ENCODE data around the gene KCNQ2. TPM values are rescaled to one million over a fixed set of nuclear protein-coding genes. Genes with fewer than 3 reads are reported as not detected.
"Not testable (repeated sequence)": the region's sequence is repeated elsewhere in the genome, so short reads cannot be mapped to it uniquely, and the experiment has no call there.

KCNQ2 gene
- total RNA-seq, 1 donor from 2014 or later, result 39.5 TPM

DNA sequence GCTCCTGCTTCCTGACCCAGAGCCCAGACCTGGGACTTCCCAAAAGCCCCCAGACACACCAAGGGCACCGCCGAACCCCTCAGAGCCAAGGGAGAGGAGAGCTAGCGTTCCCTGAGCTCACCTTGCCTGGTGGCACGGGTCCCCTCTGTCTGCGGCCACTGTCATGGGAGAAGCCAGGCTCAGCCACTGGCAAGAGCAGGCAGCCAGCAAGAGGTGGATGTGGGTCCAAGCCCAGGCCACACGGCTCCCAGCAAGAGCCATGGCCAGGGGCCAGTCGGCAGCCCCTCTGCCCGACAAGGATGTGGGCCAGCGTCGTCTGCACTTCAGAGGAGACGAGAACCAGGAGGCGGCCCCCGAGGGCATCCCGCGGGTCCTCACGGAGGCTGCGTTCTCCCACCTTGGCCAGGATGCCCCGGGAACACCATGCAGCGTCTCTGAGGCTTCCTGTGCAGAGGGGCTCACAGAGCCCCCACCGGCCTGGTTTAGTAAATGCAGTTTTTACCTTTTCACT is 46.0 kb upstream of the KCNQ2 start:
- no peak overlapping the region for H3K27ac ChIP-seq
- H3K27ac Mint-ChIP-seq, result peak overlapping the region; percentile 32
- no peaks in the 10 kb centered on the region for H3K36me3 ChIP-seq
- H3K4me3 ChIP-seq, result no peak overlapping the region
- peaks cover 14% of the 10 kb centered on the region for H3F3A ChIP-seq (ENCODE audit: low read depth)
- peak; percentile 1 for DNase-seq (ENCODE audit: low spot score)
- H3K4me2 ChIP-seq, result no peak overlapping the region
- H3K4me1 ChIP-seq, result peaks cover 19% of the 10 kb centered on the region
- peaks cover 2% of the 10 kb centered on the region for H3K9me3 Mint-ChIP-seq
- peaks cover 2% of the 10 kb centered on the region for H3K27me3 Mint-ChIP-seq (ENCODE audit: insufficient read depth, low read depth)
- no peaks in the 10 kb centered on the region for H3K9me3 ChIP-seq (ENCODE audit: low read depth)
- H3K4me3 Mint-ChIP-seq, result peak overlapping the region; percentile 87
- peaks cover 8% of the 10 kb centered on the region for H3K4me1 Mint-ChIP-seq
- no peak overlapping the region for H3K9ac ChIP-seq
- TF ChIP-seq, protein P1, sequence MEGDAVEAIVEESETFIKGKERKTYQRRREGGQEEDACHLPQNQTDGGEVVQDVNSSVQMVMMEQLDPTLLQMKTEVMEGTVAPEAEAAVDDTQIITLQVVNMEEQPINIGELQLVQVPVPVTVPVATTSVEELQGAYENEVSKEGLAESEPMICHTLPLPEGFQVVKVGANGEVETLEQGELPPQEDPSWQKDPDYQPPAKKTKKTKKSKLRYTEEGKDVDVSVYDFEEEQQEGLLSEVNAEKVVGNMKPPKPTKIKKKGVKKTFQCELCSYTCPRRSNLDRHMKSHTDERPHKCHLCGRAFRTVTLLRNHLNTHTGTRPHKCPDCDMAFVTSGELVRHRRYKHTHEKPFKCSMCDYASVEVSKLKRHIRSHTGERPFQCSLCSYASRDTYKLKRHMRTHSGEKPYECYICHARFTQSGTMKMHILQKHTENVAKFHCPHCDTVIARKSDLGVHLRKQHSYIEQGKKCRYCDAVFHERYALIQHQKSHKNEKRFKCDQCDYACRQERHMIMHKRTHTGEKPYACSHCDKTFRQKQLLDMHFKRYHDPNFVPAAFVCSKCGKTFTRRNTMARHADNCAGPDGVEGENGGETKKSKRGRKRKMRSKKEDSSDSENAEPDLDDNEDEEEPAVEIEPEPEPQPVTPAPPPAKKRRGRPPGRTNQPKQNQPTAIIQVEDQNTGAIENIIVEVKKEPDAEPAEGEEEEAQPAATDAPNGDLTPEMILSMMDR (IDR thresholded peaks at IDR 0.05), result no peak
- TF ChIP-seq EZH2phosphoT487 (IDR thresholded peaks at IDR 0.05) (no peak), EZH2 (IDR thresholded peaks at IDR 0.05) (no peak)
- peaks cover 23% of the 10 kb centered on the region for H3K79me2 ChIP-seq (ENCODE audit: low read depth)
- H3K27me3 ChIP-seq, result peaks cover 24% of the 10 kb centered on the region
- no peak overlapping the region for H2AFZ ChIP-seq (replicated peaks)
- peaks cover 30% of the 10 kb centered on the region for H4K20me1 ChIP-seq (ENCODE audit: low read depth)
- peaks cover 6% of the 10 kb centered on the region for H3K36me3 Mint-ChIP-seq

DNA sequence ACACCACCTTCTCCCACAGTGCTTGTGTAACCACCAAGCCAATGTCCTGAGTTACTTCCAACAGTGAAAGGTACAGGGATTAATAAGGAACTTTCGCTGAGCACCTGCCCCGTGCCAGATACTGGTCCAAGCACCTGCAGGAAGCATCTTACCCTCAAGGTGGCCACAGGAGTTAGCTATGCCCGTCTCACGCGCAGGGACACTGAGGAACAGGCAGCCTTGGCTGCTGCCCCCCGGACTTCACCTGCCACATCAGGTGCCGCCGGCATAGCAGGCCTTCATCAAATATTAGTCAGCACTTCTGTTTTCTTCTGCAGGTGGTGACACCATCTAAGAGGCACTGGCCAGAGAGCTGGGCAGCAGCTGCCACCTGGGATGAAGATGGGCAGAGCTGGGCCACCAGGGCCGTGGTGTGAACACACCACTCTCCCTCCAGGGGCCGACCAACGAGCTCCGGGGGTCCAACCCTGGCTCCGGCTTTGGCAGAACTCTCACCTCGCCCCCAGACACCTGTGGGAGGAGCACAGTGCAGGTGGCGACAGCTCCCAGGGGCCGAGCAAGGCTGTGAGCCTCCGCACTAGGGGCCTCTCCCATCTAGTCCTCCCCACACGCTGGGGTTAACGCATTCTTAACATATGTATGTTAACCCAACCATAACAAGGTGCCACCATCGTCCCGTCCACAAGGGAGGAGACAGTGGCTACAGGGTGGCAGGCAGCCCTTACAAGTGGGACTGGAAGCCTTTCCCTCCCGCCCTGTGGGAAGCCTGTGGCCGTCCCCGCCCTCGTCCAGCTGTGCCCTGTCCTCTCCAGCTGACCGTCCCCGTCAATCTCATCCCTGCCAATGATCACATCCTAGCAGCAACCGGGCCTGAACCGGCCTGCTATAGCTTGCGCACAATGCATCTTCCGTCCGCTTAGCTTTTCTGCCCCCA is 45.2 kb upstream of the KCNQ2 start:
- Histone ChIP-seq H3K9ac (no peak overlapping the region), H4K20me1 (ENCODE audit: low read depth) (peaks cover 24% of the 10 kb centered on the region), H3K4me2 (no peak overlapping the region), H3K36me3 (no peaks in the 10 kb centered on the region), H3K79me2 (ENCODE audit: low read depth) (peaks cover 18% of the 10 kb centered on the region), H2AFZ (replicated peaks) (no peak overlapping the region), H3K9me3 (ENCODE audit: low read depth) (no peaks in the 10 kb centered on the region), H3K27me3 (peaks cover 30% of the 10 kb centered on the region), H3K4me1 (peaks cover 18% of the 10 kb centered on the region), H3K27ac (no peak overlapping the region), H3K4me3 (no peak overlapping the region), H3F3A (ENCODE audit: low read depth) (peaks cover 14% of the 10 kb centered on the region)
- peaks cover 7% of the 10 kb centered on the region for H3K9me3 Mint-ChIP-seq
- H3K27ac Mint-ChIP-seq, result peak overlapping the region; percentile 32
- H3K36me3 Mint-ChIP-seq, result peaks cover 4% of the 10 kb centered on the region
- TF ChIP-seq EZH2 (IDR thresholded peaks at IDR 0.05), result no peak
- no peak for TF ChIP-seq EZH2phosphoT487 (IDR thresholded peaks at IDR 0.05)
- TF ChIP-seq, protein P1 (IDR thresholded peaks at IDR 0.05), result no peak
- H3K4me3 Mint-ChIP-seq, result peak overlapping the region; percentile 87
- peak; percentile 1 for DNase-seq (ENCODE audit: low spot score)
- peaks cover 2% of the 10 kb centered on the region for H3K27me3 Mint-ChIP-seq (ENCODE audit: insufficient read depth, low read depth)
- peaks cover 8% of the 10 kb centered on the region for H3K4me1 Mint-ChIP-seq

DNA sequence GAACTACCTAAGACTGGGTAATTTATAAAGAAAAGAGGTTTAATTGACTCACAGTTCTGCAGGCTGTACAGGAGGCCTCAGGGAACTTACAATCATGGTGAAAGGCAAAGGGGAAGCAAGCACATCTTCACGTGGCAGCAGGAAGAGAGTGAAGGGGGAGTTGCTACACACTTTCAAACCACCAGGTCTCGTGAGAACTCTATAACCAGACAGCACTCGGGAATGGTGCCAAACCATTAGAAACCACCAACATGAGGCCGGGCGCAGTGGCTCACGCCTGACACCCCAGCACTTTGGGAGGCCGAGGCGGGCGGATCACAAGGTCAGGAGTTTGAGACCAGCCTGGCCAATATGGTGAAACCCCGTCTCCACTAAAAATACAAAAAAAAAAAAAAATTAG is 42.1 kb upstream of the KCNQ2 start:
- DNase-seq (ENCODE audit: low spot score); H3K4me1 Mint-ChIP-seq; H3K27me3 Mint-ChIP-seq (ENCODE audit: insufficient read depth, low read depth); H3K27ac Mint-ChIP-seq; H4K20me1 ChIP-seq (ENCODE audit: low read depth); H3K4me2 ChIP-seq; H2AFZ ChIP-seq (replicated peaks); H3F3A ChIP-seq (ENCODE audit: low read depth); H3K4me3 Mint-ChIP-seq; H3K4me3 ChIP-seq; H3K9me3 ChIP-seq (ENCODE audit: low read depth); H3K79me2 ChIP-seq (ENCODE audit: low read depth); H3K36me3 Mint-ChIP-seq; H3K9ac ChIP-seq; H3K4me1 ChIP-seq; H3K27ac ChIP-seq; H3K9me3 Mint-ChIP-seq; H3K36me3 ChIP-seq: not testable (repeated sequence)
- H3K27me3 ChIP-seq, result peaks cover 41% of the 10 kb centered on the region

DNA sequence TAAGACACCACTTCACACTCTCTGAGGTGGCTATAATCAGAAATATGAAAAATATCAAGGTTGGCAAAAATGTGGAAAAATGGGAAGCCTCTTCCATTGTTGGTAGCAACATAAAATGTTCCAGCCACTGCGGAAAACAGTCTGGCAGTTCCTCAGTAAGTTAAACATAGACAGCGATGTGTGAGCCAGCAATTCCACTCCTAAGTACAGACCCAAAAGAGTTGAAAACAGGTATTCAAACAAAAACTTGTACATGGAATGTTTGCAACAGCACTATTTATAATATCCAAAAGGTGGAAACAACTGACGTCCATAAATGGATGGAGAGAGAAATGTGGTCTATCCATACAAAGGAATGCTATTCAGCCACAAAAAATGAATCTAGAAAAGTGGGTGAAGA is 40.8 kb upstream of the KCNQ2 start:
- H2AFZ ChIP-seq (replicated peaks), result no peak overlapping the region
- no peak overlapping the region for H3K27ac Mint-ChIP-seq
- H3K27me3 ChIP-seq, result peaks cover 28% of the 10 kb centered on the region
- no peak overlapping the region for H3K9ac ChIP-seq
- TF ChIP-seq, protein P1 (IDR thresholded peaks at IDR 0.05), result no peak
- TF ChIP-seq EZH2 (IDR thresholded peaks at IDR 0.05) (no peak), EZH2phosphoT487 (IDR thresholded peaks at IDR 0.05) (no peak)
- H3K36me3 Mint-ChIP-seq, result no peaks in the 10 kb centered on the region
- H3K4me3 ChIP-seq, result no peak overlapping the region
- peaks cover 14% of the 10 kb centered on the region for H3K9me3 Mint-ChIP-seq
- peaks cover 2% of the 10 kb centered on the region for H4K20me1 ChIP-seq (ENCODE audit: low read depth)
- no peak for DNase-seq (ENCODE audit: low spot score)
- no peaks in the 10 kb centered on the region for H3K9me3 ChIP-seq (ENCODE audit: low read depth)
- peaks cover 4% of the 10 kb centered on the region for H3K27me3 Mint-ChIP-seq (ENCODE audit: insufficient read depth, low read depth)
- H3K4me2 ChIP-seq, result no peak overlapping the region
- peaks cover 3% of the 10 kb centered on the region for H3K4me1 Mint-ChIP-seq
- no peaks in the 10 kb centered on the region for H3K36me3 ChIP-seq
- H3K4me1 ChIP-seq, result no peaks in the 10 kb centered on the region
- H3K4me3 Mint-ChIP-seq, result no peak overlapping the region
- H3K27ac ChIP-seq, result no peak overlapping the region
- H3F3A ChIP-seq (ENCODE audit: low read depth), result no peaks in the 10 kb centered on the region
- no peaks in the 10 kb centered on the region for H3K79me2 ChIP-seq (ENCODE audit: low read depth)
